Astrocyte (in vitro differentiated cells and primary cell): ENCODE data around the gene CCDC86.

Experiments
- CTCF ChIP-seq: IDR thresholded peaks from 2 replicates; pipeline ENCODE4 v1.5.1; 2011; ENCODE audit warnings: low read depth, mild to moderate bottlenecking, inconsistent platforms, low read length, moderate library complexity; ENCODE audit not compliant: insufficient read depth
- EZH2 ChIP-seq: IDR thresholded peaks from 2 replicates; pipeline ENCODE4 v1.6.1; 2012; ENCODE audit warnings: mild to moderate bottlenecking, low read length, inconsistent platforms; ENCODE audit not compliant: insufficient read depth

- no peak for TF ChIP-seq CTCF
- no peak for TF ChIP-seq EZH2
Measured at GRCh38 chr11:60863550-60864521, 21.9 kb downstream of the CCDC86 start.
